Activated CD4-positive, alpha-beta memory T cell treated with anti-CD3 and anti-CD28 coated beads for 36 hours (primary cell): Measurements from ENCODE around the gene MAP3K14. TPM values are rescaled to one million over a fixed set of nuclear protein-coding genes. Genes with fewer than 3 reads are reported as not detected.
A peak's percentile ranks its signal among the peaks of the same experiment; 100 is the strongest.

Experiments used
- CTCF ChIA-PET: fragments of 350-600 bp; sonication (Branson Sonifier 250); formaldehyde crosslinking; loops from one replicate; lab custom pipeline; 2021; ENCODE audit warnings: antibody characterized with exemption, inconsistent platforms; lab: Charles Lee
- POLR2A ChIA-PET: fragments of 350-600 bp; sonication (Branson Sonifier 250); formaldehyde crosslinking; loops from one replicate; lab custom pipeline; 2021; ENCODE audit warnings: antibody characterized with exemption; lab: Charles Lee
- DNase-seq: peaks from one replicate; pipeline ENCODE4 v3.0.0-alpha.2; 2020
- H3K27ac Mint-ChIP-seq: one replicate; pipeline ENCODE4 v1.8.0; 2021; ENCODE audit warnings: mixed read lengths
- H3K27me3 Mint-ChIP-seq: one replicate; pipeline ENCODE4 v1.8.0; 2021; ENCODE audit warnings: mixed read lengths
- H3K36me3 Mint-ChIP-seq: one replicate; pipeline ENCODE4 v1.8.0; 2021; ENCODE audit warnings: mixed read lengths
- H3K4me1 Mint-ChIP-seq: one replicate; pipeline ENCODE4 v1.8.0; 2021; ENCODE audit warnings: low read depth, mixed read lengths
- H3K4me3 Mint-ChIP-seq: one replicate; pipeline ENCODE4 v1.8.0; 2021; ENCODE audit warnings: mild to moderate bottlenecking, mixed read lengths
- H3K9me3 Mint-ChIP-seq: one replicate; pipeline ENCODE4 v1.8.0; 2021; ENCODE audit warnings: mixed read lengths
- intact Hi-C: fragments of 100-400 bp; cut with micrococcal nuclease; formaldehyde crosslinking; loops from one replicate; pipeline ENCODE4 v1.15.1; 2023
- total RNA-seq, 2 experiments: library from RNA; stranded (reverse); gene quantifications; one replicate each; pipeline ENCODE4 v1.2.3, GENCODE V29; 2021

MAP3K14 gene
- total RNA-seq, 2 experiments from 2014 or later = 62.9 to 65.0 TPM

GRCh38 chr17:45320931-45321461 lies 4.2 kb upstream of the MAP3K14 start:
- ChIA-PET CTCF (interaction anchor here (0.9 to 4.0 kb wide), 6 partner anchors 9 to 65 kb away, joined by 3 to 24 read pairs (median 4); no protein-coding TSS in a partner anchor), POLR2A (interaction anchor here (0.6 to 1.4 kb wide), 3 partner anchors 9 to 103 kb away, joined by 3 to 4 read pairs (median 3); no protein-coding TSS in a partner anchor)
- Mint-ChIP-seq H3K4me1 (peaks cover 48% of the 10 kb centered on the region), H3K36me3 (peaks cover 8% of the 10 kb centered on the region), H3K27me3 (no peaks in the 10 kb centered on the region), H3K9me3 (no peaks in the 10 kb centered on the region), H3K27ac (no peak overlapping the region), H3K4me3 (no peak overlapping the region)
- intact Hi-C loops = loop anchor here (2.0 kb wide), 1 partner anchor 36 kb away; no protein-coding TSS in a partner anchor
- DNase-seq = peak; percentile 47

GRCh38 chr17:45320349-45320930 lies 3.6 kb upstream of the MAP3K14 start:
- Mint-ChIP-seq H3K9me3 (no peaks in the 10 kb centered on the region), H3K4me3 (no peak overlapping the region), H3K36me3 (peaks cover 13% of the 10 kb centered on the region), H3K27me3 (no peaks in the 10 kb centered on the region), H3K4me1 (peaks cover 48% of the 10 kb centered on the region), H3K27ac (peak overlapping the region; percentile 36)
- POLR2A ChIA-PET = interaction anchor here (1.0 to 1.4 kb wide), 2 partner anchors 9 to 14 kb away, joined by 3 to 4 read pairs; no protein-coding TSS in a partner anchor
- peak; percentile 48 for DNase-seq
- CTCF ChIA-PET = interaction anchor here (1.0 to 4.6 kb wide), 7 partner anchors 9 to 101 kb away, joined by 3 to 26 read pairs (median 5); no protein-coding TSS in a partner anchor
- intact Hi-C loops = loop anchor here (2.0 kb wide), 1 partner anchor 36 kb away; no protein-coding TSS in a partner anchor

GRCh38 chr17:45319239-45319703 lies 2.5 kb upstream of the MAP3K14 start:
- Mint-ChIP-seq H3K27ac (peak overlapping the region; percentile 26), H3K4me1 (peaks cover 49% of the 10 kb centered on the region), H3K36me3 (peaks cover 25% of the 10 kb centered on the region), H3K27me3 (no peaks in the 10 kb centered on the region), H3K9me3 (no peaks in the 10 kb centered on the region), H3K4me3 (no peak overlapping the region)
- intact Hi-C loops = loop anchor here (5.0 kb wide), 1 partner anchor 873 kb away; the partner anchor contains the start of gene KANSL1
- CTCF ChIA-PET = interaction anchor here (0.6 to 4.6 kb wide), 9 partner anchors 16 to 184 kb away, joined by 3 to 26 read pairs (median 3); partner anchors contain the start of gene ACBD4
- POLR2A ChIA-PET = interaction anchor here (0.6 to 8.5 kb wide), 6 partner anchors 12 to 97 kb away, joined by 3 to 74 read pairs (median 4); no protein-coding TSS in a partner anchor
- DNase-seq = peak; percentile 38

GRCh38 chr17:45318561-45319230 lies 1.9 kb upstream of the MAP3K14 start:
- Mint-ChIP-seq H3K4me1 (peaks cover 54% of the 10 kb centered on the region), H3K27me3 (no peaks in the 10 kb centered on the region), H3K36me3 (peaks cover 31% of the 10 kb centered on the region), H3K4me3 (no peak overlapping the region), H3K9me3 (no peaks in the 10 kb centered on the region), H3K27ac (peak overlapping the region; percentile 5)
- intact Hi-C loops = loop anchor here (5.0 kb wide), 1 partner anchor 874 kb away; the partner anchor contains the start of gene KANSL1
- ChIA-PET CTCF (interaction anchor here (0.6 to 4.6 kb wide), 11 partner anchors 16 to 183 kb away, joined by 3 to 26 read pairs (median 4); partner anchors contain the start of gene ACBD4), POLR2A (interaction anchor here (0.6 to 8.5 kb wide), 6 partner anchors 11 to 97 kb away, joined by 3 to 74 read pairs (median 4); no protein-coding TSS in a partner anchor)
- DNase-seq = no peak

- peak; percentile 100 for DNase-seq
- Mint-ChIP-seq H3K4me1 (peaks cover 65% of the 10 kb centered on the region), H3K36me3 (peaks cover 36% of the 10 kb centered on the region), H3K4me3 (peak overlapping the region; percentile 81), H3K27me3 (no peaks in the 10 kb centered on the region), H3K27ac (peak overlapping the region; percentile 89), H3K9me3 (no peaks in the 10 kb centered on the region)
- CTCF ChIA-PET = interaction anchor here (0.6 to 4.6 kb wide), 21 partner anchors 9 to 182 kb away, joined by 3 to 33 read pairs (median 4); partner anchors contain the start of gene ACBD4
- POLR2A ChIA-PET = interaction anchor here (0.6 to 8.5 kb wide), 16 partner anchors 10 to 735 kb away, joined by 3 to 74 read pairs (median 8); partner anchors contain the start of genes FMNL1, HEXIM1 and HEXIM2
- intact Hi-C loops = loop anchor here (1.0 to 5.0 kb wide), 6 partner anchors 10 to 875 kb away; partner anchors contain the start of genes DCAKD, HEXIM1, HEXIM2 and KANSL1
Measured at GRCh38 chr17:45317111-45317928, 500 bp upstream of the MAP3K14 start.

- peaks cover 64% of the 10 kb centered on the region for H3K4me1 Mint-ChIP-seq
- H3K4me3 Mint-ChIP-seq = peak overlapping the region; percentile 93
Measured at GRCh38 chr17:45315648-45316433, 979 bp downstream of the MAP3K14 start.

GRCh38 chr17:45314741-45315647 lies 1.8 kb downstream of the MAP3K14 start:
- CTCF ChIA-PET = interaction anchor here (0.8 to 4.0 kb wide), 8 partner anchors 9 to 99 kb away, joined by 3 to 33 read pairs (median 6); no protein-coding TSS in a partner anchor
- no peaks in the 10 kb centered on the region for H3K27me3 Mint-ChIP-seq
- H3K27ac Mint-ChIP-seq = peak overlapping the region; percentile 97
- H3K36me3 Mint-ChIP-seq = peaks cover 56% of the 10 kb centered on the region
- no peaks in the 10 kb centered on the region for H3K9me3 Mint-ChIP-seq
- intact Hi-C loops = loop anchor here (5.0 kb wide), 2 partner anchors 38 to 877 kb away; partner anchors contain the start of gene KANSL1
- H3K4me3 Mint-ChIP-seq = peak overlapping the region; percentile 93
- peak; percentile 50 for DNase-seq
- POLR2A ChIA-PET = interaction anchor here (0.7 to 8.5 kb wide), 11 partner anchors 8 to 1094 kb away, joined by 3 to 74 read pairs (median 5); partner anchors contain the start of gene HEXIM1
- H3K4me1 Mint-ChIP-seq = peaks cover 65% of the 10 kb centered on the region

More at GRCh38 chr17:45315648-45316433, 979 bp downstream of the MAP3K14 start:
- intact Hi-C loops = loop anchor here (2.0 to 5.0 kb wide), 3 partner anchors 155 to 876 kb away; partner anchors contain the start of genes DCAKD, HEXIM2 and KANSL1
- Mint-ChIP-seq H3K27me3 (no peaks in the 10 kb centered on the region), H3K36me3 (peaks cover 48% of the 10 kb centered on the region), H3K27ac (peak overlapping the region; percentile 97), H3K9me3 (no peaks in the 10 kb centered on the region)
- ChIA-PET POLR2A (interaction anchor here (0.6 to 8.5 kb wide), 14 partner anchors 9 to 379 kb away, joined by 3 to 74 read pairs (median 8); partner anchors contain the start of genes FMNL1, HEXIM1 and NMT1), CTCF (interaction anchor here (0.8 to 4.6 kb wide), 8 partner anchors 9 to 97 kb away, joined by 3 to 33 read pairs (median 13); no protein-coding TSS in a partner anchor)
- DNase-seq = no peak

GRCh38 chr17:45313996-45314740 lies 2.7 kb downstream of the MAP3K14 start:
- peak overlapping the region; percentile 93 for H3K4me3 Mint-ChIP-seq
- intact Hi-C loops = loop anchor here (2.0 to 5.0 kb wide), 3 partner anchors 37 to 165 kb away; partner anchors contain the start of gene HEXIM1

More at GRCh38 chr17:45313996-45314740, 2.7 kb downstream of the MAP3K14 start:
- peak; percentile 45 for DNase-seq
- no peaks in the 10 kb centered on the region for H3K27me3 Mint-ChIP-seq
- POLR2A ChIA-PET = interaction anchor here (0.6 to 8.5 kb wide), 14 partner anchors 9 to 1093 kb away, joined by 3 to 74 read pairs (median 4); partner anchors contain the start of gene HEXIM1
- CTCF ChIA-PET = interaction anchor here (0.7 to 4.0 kb wide), 9 partner anchors 8 to 165 kb away, joined by 3 to 27 read pairs (median 4); no protein-coding TSS in a partner anchor
- H3K27ac Mint-ChIP-seq = peak overlapping the region; percentile 97
- H3K4me1 Mint-ChIP-seq = peaks cover 64% of the 10 kb centered on the region
- H3K9me3 Mint-ChIP-seq = no peaks in the 10 kb centered on the region
- H3K36me3 Mint-ChIP-seq = peaks cover 62% of the 10 kb centered on the region
